CD4-positive, alpha-beta T cell treated with Interleukin-15 for 1 hour (primary cell): Measurements from ENCODE around the gene GEN1.
A peak's percentile ranks its signal among the peaks of the same experiment; 100 is the strongest.
"Not testable (repeated sequence)": the region's sequence is repeated elsewhere in the genome, so short reads cannot be mapped to it uniquely, and the experiment has no call there.

Experiments
- DNase-seq: peaks from one replicate; pipeline ENCODE4 v3.0.0-alpha.2; 2020

GEN1 gene

GRCh38 chr2:17798338-17798737, 44.4 kb downstream of the GEN1 start:
- DNase-seq, result no peak

- no peak for DNase-seq
Measured at GRCh38 chr2:17799301-17800120, 45.6 kb downstream of the GEN1 start.

GRCh38 chr2:17800219-17800618, 46.3 kb downstream of the GEN1 start:
- no peak for DNase-seq

GRCh38 chr2:17800693-17801458, 46.9 kb downstream of the GEN1 start:
- DNase-seq, result no peak

GRCh38 chr2:17803497-17803896, 49.6 kb downstream of the GEN1 start:
- DNase-seq, result no peak

- DNase-seq, result peak; percentile 40
Measured at GRCh38 chr2:17804358-17804757, 50.4 kb downstream of the GEN1 start.

DNA sequence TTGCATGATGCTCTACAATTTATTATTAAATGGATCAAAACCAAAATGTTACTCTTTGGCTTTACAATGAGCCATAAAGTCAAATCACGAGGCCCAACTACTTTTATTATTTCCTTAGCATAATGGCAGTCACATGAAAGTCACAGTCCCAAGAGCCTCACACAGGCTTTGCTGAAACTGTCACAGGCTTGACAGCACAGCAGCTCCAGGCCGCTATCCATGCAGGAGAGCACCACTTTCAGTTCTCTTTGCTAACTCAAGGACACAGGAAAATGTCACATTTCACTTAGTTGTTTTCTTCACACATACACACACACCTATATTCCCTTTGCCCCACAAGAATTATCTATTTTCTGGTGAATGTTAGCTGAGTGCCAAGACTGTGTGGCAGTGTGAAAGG, 51.2 kb downstream of the GEN1 start:
- DNase-seq, result no peak

- DNase-seq, result no peak
Measured at GRCh38 chr2:17805717-17806363, 51.9 kb downstream of the GEN1 start.

DNA sequence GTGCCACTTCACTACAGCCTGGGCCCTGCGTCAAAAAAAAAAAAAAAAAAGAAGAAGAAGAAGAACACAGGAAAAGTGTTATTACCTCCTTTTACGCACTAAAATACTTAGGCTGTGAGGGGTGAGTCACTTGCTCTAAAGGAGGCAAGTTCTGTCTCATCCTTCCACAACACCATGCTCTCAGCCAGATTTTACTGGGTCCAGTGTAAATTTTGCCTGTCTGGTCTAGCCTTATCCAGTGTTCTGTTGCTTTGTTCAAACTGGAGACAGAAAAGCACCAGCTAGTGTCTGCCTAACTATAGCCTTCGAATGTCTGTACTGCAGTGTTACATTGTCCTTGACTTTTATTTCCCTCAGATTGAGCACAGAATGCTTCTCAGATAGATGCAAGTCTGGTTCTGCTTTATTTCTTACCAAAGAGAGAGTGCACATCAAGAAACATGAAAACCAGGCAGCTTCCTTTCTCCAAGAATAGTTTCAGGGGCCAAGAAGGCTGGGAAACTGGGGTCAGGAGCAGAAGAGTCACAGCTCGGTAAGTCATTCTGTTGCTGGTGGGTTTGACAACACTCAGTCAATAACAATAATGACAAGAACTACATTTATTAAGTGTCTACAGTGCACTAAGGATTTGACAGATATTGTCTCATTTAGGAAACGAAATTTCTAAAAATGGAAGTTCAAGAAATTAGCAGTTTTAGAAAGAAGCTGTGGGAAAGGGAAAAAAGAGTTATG, 59.2 kb downstream of the GEN1 start:
- DNase-seq, result no peak

- peak; percentile 58 for DNase-seq
Measured at GRCh38 chr2:17813742-17814473, 60.0 kb downstream of the GEN1 start.

DNA sequence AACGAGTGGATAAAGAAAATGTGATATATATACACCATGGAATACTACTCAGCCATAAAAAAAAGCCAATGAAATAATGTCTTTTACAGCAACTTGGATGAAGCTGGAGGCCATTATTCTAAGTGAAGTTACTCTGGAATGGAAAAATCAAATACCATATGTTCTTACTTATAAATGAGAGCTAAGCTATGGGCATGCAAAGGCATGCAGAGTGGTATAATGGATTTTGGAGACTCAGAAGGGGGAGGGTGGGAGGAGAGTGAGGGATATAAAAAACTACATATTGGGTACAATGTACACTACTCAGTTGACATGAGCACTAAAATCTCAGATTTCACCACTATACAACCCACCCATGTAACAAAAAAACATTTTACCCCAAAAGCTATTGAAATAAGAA, 60.7 kb downstream of the GEN1 start:
- no peak for DNase-seq

DNA sequence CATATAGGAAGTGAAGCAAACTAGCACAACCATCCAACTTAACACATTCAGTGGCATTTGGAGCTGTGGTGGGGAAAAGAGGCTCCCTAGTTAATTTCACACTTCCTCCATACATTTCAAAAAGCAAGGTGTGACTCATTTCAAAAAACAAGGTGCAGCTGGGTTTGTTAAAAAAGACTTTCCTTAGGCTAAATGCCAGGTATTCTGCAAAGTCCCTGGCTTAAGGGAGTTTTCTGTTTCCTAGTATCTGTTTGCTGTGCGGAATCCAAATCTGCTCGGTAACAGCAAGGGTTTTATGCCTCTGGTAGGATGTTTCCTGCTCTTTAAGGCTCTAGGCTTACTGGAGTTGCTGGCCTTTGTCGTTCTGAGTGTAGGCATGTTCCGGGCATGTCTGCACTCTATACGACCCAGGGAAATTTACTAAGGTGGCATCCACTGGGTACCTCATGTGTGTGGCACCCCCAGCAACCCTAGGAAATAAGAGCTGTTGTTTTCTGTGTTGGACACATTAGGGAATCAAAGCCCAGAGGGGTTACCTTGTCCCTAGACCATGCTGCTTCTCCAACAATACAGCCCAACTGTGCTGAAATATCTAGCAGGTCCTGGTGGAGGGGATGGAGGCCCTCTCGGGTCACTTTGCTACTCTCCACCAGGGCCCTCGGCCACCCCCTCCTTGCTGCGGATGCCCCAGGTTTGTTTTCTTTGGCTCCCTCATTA, 61.7 kb downstream of the GEN1 start:
- DNase-seq, result no peak

- no peak for DNase-seq
Measured at GRCh38 chr2:17816396-17817245, 62.7 kb downstream of the GEN1 start, which contains the start of gene MSGN1. MSGN1 (plus strand) TSS chr2:17816460; CDS start chr2:17816519, 59 bp downstream.

DNA sequence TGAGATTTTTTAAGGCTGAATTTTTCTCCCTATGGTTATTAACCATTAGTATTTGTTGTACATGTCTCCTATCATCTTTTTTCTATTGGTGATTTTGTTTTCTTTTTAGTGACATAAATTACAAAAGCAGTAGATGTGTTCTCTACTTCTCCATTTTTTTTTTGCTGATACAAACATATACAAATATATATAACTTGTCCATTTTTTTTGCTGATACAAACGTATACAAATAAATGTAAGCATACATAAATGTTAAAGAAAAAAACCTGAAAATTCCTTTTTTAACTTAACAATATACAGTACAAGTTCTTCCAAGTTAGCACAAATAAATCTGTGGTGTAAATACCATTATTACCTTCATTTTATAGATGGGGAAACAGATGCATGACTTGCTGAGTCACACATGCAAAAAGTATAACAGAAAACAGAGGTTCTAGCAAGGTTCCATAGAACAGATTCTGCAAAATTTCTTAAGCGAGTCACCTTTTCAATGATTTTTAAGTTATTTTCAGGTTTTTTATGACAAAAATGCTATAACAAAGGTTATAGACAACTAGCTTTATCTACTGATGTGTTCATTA, 64.4 kb downstream of the GEN1 start:
- no peak for DNase-seq

DNA sequence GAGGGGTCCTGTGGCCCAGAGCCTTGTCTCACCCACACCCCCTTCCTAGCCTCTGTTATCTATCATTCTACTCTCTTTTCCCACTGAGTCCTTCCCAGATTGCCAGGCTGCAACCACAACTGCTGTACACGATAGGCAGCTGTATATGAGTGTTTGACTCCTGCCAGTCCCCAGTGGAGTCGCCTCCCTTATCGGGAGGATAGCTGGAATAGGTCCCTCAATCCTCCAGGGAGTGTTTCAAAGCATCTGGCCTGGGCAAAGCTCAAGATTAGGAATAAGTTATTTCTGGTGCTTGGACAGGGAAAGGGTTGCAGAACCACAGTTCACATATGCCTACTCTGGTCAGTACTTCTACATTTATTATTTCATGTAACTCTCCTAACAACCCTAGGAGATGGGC, 67.1 kb downstream of the GEN1 start:
- no peak for DNase-seq

GRCh38 chr2:17821535-17822444, 67.9 kb downstream of the GEN1 start:
- no peak for DNase-seq

DNA sequence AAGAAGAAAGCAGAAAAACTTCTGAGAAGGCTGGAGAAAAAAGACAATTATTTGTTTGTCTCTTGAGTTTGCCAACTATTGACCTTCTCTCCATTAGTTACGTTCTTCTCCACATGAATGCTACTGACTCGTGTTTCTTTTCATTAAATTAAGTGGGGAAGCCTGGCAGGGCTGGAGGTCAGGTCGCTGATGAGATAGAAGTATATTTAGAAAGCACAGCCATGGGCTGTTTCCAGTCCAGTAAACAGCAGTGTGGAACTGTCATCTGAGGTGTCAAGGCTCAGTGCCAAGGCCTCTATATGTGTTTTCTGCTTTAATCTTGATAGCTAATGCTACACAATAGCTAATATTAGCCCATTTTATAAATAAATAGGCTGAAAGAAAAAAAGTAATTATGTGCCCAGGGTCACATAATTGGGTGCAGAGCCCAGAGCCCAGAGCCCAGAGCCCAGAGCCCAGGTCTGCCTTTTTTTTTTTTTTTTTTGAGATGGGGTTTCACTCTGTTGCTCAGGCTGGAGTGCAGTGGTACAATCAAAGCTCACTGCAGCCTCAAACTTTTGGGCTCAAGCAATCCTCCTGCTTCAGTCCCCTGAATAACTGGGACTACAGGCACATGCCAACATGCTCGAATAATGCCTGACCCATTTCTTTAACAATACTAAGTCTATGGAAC, 68.6 kb downstream of the GEN1 start:
- DNase-seq, result no peak

DNA sequence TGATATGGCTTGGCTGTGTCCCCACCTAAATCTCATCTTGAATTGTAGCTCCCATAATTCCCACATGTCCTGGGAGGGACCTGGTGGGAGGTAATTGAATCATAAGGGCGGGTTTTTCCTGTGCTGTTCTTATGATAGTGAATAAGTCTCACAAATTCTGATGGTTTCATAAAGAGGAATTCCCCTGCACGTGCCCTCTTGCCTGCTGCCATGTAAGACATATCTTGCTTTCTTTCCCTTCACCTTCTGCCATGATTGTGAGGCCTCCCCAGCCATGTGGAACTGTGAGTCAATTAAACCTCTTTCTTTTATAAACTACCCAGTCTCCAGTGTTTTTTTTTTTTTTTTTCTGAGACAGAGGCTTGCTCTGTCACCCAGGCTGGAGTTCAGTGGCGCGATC, 69.7 kb downstream of the GEN1 start:
- not testable (repeated sequence) for DNase-seq
